GM23248 (cell line): Measurements from ENCODE around the gene DCUN1D3.

Experiments used
- EZH2 ChIP-seq: fragments of 200-600 bp; sonication (generic); IDR thresholded peaks from 2 replicates; pipeline ENCODE4 v1.6.1; 2018; ENCODE audit warnings: antibody characterized with exemption, mild to moderate bottlenecking; ENCODE audit not compliant: insufficient read depth, poor library complexity, severe bottlenecking
- EZH2phosphoT487 ChIP-seq: fragments of 200-600 bp; sonication (generic); IDR thresholded peaks from 2 replicates; pipeline ENCODE4 v1.6.1; 2018; ENCODE audit warnings: antibody characterized with exemption, moderate library complexity, mild to moderate bottlenecking, low read depth; ENCODE audit not compliant: insufficient read depth

DNA sequence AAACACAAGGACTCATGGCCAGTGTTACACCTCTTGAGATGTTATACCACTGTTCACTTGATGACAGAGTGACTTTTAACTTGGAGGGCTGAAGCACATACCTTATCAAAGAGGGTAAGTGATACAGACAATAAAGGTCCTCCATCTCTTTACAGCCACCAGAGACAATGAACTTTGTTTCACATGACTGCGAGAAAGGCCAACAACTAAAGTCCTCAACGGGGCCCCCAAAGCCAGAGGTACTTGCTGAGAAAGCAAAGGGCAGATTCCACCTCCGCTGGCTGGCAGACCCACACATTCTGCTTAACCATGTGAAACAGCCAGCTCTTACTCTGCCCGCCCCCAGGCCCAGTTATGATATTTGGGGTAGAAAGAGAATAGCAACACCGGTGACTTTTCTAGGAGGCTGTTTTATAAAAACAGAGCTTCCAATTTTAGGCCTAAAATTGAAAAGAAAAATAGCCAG lies 21.4 kb downstream of the DCUN1D3 start:
- no peak for TF ChIP-seq EZH2
- no peak for TF ChIP-seq EZH2phosphoT487
